SK-N-SH treated with all-trans-retinoic acid at 6 μM for 48 hours (cell line): ENCODE data around the gene CSRP2.

ENCODE experiments used
- BACH2 ChIP-seq: fragments of 250-450 bp; sonication (Bioruptor Pico); IDR thresholded peaks from 2 replicates; pipeline ENCODE4 v1.9.0; 2021; ENCODE audit warnings: mild to moderate bottlenecking, borderline replicate concordance
- PATZ1 ChIP-seq: fragments of 250-450 bp; sonication (Bioruptor Pico); IDR thresholded peaks from 2 replicates; pipeline ENCODE4 v1.8.0; 2020; ENCODE audit warnings: mild to moderate bottlenecking, moderate library complexity, borderline replicate concordance
- POU6F1 ChIP-seq: fragments of 250-450 bp; sonication (Bioruptor Pico); IDR thresholded peaks from 2 replicates; pipeline ENCODE4 v1.8.0; 2021; ENCODE audit warnings: low read depth, mild to moderate bottlenecking, moderate library complexity, borderline replicate concordance
- PPARA ChIP-seq: fragments of 250-450 bp; sonication (Bioruptor Pico); IDR thresholded peaks from 2 replicates; pipeline ENCODE4 v1.5.0; 2020; ENCODE audit warnings: mild to moderate bottlenecking, borderline replicate concordance
- RARB ChIP-seq: fragments of 250-450 bp; sonication (Bioruptor Pico); IDR thresholded peaks from 2 replicates; pipeline ENCODE4 v1.8.0; 2021; ENCODE audit warnings: mild to moderate bottlenecking, moderate library complexity
- ZC3H10 ChIP-seq: fragments of 250-450 bp; sonication (Bioruptor Pico); IDR thresholded peaks from 2 replicates; pipeline ENCODE4 v1.5.1; 2021; ENCODE audit warnings: mild to moderate bottlenecking, moderate library complexity
- ZFP30 ChIP-seq: fragments of 450-650 bp; formaldehyde crosslinking; IDR thresholded peaks from 2 replicates; pipeline ENCODE4 v1.5.0; 2022; ENCODE audit warnings: mild to moderate bottlenecking, moderate library complexity

DNA sequence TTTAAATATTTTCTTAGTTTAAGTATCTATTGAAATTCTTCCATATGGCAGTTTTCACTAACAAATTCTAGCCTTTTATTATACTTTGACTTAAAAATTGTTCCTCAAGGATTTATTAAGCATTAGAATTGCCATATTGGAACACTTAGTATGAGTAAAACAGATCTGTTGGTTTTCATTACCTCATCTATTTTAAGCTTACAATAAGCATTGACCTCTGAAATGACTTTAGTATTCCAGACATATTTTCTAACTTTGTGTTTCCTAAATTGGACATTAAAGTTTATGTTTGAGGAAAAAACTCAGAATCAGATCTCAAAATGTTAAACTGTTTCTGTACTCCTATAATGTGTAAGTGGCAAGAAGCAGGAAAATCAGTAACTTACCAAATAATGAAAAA lies 48.4 kb downstream of the CSRP2 start:
- TF ChIP-seq PPARA (no peak), PATZ1 (CRISPR knock-in tag) (no peak), ZC3H10 (CRISPR knock-in tag) (no peak), BACH2 (CRISPR knock-in tag) (no peak), RARB (CRISPR knock-in tag) (no peak), POU6F1 (CRISPR knock-in tag) (no peak), ZFP30 (CRISPR knock-in tag) (no peak)
